Measurements from ENCODE around the gene PTGFR.

The PTGFR gene

DNA sequence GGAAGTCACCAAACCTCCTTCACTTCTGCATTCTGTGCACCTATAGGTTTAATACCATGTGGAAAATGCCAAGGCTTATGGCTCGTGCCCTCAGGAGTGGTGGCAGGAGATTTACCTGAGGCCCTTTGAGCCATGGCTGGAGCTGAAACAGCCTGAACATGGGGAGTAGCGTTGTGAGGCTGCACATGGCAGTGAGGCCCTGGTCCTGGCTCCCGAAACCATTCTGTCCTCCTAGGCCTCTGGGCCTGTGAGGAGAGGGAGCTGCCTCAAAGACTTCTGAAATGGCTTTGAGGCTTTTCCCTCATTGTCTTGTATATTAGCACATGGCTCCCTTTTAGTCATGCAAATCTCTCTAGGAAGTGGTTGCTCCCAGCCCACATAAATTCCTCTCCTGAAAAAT, 20.6 kb downstream of the PTGFR start:
- no peak overlapping the region for H3K4me3 ChIP-seq (ENCODE audit: control insufficient read depth, low read depth, low read length)
- TF ChIP-seq, protein P1, sequence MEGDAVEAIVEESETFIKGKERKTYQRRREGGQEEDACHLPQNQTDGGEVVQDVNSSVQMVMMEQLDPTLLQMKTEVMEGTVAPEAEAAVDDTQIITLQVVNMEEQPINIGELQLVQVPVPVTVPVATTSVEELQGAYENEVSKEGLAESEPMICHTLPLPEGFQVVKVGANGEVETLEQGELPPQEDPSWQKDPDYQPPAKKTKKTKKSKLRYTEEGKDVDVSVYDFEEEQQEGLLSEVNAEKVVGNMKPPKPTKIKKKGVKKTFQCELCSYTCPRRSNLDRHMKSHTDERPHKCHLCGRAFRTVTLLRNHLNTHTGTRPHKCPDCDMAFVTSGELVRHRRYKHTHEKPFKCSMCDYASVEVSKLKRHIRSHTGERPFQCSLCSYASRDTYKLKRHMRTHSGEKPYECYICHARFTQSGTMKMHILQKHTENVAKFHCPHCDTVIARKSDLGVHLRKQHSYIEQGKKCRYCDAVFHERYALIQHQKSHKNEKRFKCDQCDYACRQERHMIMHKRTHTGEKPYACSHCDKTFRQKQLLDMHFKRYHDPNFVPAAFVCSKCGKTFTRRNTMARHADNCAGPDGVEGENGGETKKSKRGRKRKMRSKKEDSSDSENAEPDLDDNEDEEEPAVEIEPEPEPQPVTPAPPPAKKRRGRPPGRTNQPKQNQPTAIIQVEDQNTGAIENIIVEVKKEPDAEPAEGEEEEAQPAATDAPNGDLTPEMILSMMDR (conservative IDR thresholded peaks at IDR 0.05; ENCODE audit: control insufficient read depth, insufficient read depth, low read depth, low read length) = no peak
- DNase-seq (ENCODE audit: low read depth) = no peak

DNA sequence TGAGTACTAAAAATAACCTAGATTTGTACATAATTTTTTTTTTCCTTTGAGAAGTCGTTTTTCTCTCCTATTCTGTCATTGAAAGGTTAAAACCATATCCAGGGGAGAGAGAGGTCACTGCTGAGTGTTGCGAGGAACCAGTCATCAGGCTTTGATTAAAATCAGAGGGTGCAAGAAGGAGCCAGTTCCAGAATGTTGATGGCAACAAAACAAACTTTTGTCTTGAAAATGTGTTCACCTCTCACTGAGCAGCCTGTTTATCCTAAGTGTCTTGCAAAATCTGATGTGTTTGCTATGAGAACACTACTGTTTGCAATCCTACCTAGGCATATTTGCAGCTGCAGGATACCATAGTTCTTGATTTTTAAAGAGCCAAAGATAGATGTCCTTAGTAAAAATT, 25.9 kb downstream of the PTGFR start:
- TF ChIP-seq, protein P1 (conservative IDR thresholded peaks at IDR 0.05; ENCODE audit: control insufficient read depth, insufficient read depth, low read depth, low read length) = no peak
- H3K4me3 ChIP-seq (ENCODE audit: control insufficient read depth, low read depth, low read length) = no peak overlapping the region
- no peak for DNase-seq (ENCODE audit: low read depth)

DNA sequence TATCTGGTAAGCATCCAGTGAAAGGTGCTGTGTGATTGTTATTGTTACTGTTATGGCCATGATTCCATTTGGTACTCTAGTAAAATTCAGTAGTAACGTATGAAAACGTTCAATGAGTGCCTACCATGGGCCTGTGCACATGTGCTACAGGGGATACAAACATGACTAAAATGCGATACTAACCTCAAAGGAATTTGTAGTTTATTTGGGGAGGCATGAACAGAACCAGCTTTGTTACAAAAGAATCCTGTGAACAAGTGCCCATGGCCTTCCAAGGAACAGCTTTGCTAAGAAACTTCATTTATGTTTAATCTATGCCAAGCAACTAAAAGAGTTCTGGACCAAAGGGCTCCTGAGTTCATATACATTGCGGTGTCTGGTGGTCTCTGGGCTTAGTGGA, 28.7 kb downstream of the PTGFR start:
- no peak for DNase-seq (ENCODE audit: low read depth)
- no peak overlapping the region for H3K4me3 ChIP-seq (ENCODE audit: control insufficient read depth, low read depth, low read length)
- TF ChIP-seq, protein P1 (conservative IDR thresholded peaks at IDR 0.05; ENCODE audit: control insufficient read depth, insufficient read depth, low read depth, low read length) = no peak

DNA sequence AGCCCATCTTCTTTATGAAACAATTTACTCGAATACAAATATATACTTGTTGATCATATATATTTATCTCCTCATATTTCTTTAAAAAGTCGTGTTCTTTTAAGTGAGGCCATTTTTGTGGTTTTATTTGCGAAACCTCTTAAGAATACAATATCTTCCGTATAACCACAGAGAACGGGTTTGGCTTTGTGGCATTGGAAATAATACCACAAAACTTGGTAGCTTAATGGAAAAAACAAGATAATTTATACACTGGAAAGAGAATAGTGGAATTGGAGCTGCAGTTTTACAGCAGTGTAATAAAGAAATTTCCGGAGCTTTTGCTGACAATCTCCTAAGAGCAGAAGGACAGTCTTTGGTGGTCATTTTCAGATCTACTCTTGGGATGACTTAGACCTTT, 29.4 kb downstream of the PTGFR start:
- no peak overlapping the region for H3K4me3 ChIP-seq (ENCODE audit: control insufficient read depth, low read depth, low read length)
- no peak for DNase-seq (ENCODE audit: low read depth)
- TF ChIP-seq, protein P1 (conservative IDR thresholded peaks at IDR 0.05; ENCODE audit: control insufficient read depth, insufficient read depth, low read depth, low read length) = no peak

DNA sequence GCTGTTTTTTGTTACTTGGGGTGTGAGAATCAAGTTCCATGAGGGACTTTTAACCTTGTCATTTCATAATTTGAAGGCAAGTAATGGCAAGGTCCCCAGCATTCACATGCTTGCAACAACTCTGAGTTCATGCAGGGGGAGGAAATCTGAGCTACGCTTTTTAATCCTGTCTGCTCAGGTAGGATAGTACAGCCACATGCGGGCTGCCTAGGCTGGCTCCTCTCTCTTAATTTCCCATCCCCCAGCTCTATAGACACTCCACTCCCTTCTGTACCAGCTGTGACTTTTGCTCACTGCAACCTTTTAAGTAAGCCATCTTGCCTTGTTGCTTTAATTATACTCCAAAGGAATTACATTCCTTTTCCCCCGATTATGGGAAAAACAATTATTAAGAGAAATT, 30.1 kb downstream of the PTGFR start:
- TF ChIP-seq, protein P1 (conservative IDR thresholded peaks at IDR 0.05; ENCODE audit: control insufficient read depth, insufficient read depth, low read depth, low read length) = no peak
- no peak for DNase-seq (ENCODE audit: low read depth)
- no peak overlapping the region for H3K4me3 ChIP-seq (ENCODE audit: control insufficient read depth, low read depth, low read length)

DNA sequence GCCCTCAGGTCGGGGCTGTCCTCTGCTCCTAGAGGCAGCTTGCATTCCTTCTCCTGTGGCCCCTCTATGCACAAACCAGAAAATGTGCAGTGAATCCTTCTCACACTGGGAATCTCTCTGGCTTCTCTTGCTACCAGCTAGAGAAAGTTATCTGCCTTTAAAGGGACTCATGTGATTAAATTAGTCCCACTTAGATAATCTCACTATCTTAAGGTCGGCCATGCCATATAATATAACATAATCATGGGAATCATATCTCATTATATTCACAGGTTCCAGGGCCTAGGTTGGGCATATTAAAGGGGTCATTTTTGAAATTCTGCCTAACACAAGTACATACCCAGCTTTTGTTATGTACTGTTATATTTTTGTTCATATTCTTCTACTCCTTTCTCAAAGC, 31.4 kb downstream of the PTGFR start:
- DNase-seq (ENCODE audit: low read depth) = no peak
- TF ChIP-seq, protein P1 (conservative IDR thresholded peaks at IDR 0.05; ENCODE audit: control insufficient read depth, insufficient read depth, low read depth, low read length) = no peak
- peak overlapping the region; percentile 12 for H3K4me3 ChIP-seq (ENCODE audit: control insufficient read depth, low read depth, low read length)

DNA sequence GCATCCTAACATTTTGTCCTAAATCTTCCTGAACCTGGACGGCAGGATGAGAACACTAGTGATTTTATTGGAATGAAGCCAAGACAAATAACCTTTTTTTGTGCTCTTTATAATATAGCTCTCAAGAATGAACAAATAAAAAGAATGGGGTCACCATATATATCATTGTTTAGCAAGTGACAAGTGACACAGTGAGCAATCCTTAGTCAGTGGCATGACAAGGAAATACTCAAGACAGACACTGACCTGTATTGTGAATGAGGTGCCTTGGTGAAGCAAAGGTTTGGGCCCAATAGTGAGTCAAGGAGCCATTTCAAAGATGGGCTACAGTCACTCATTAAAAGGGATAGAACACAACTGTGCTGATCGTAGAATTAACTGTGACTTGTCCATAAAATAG, 35.7 kb downstream of the PTGFR start:
- H3K4me3 ChIP-seq (ENCODE audit: control insufficient read depth, low read depth, low read length) = no peak overlapping the region
- TF ChIP-seq, protein P1 (conservative IDR thresholded peaks at IDR 0.05; ENCODE audit: control insufficient read depth, insufficient read depth, low read depth, low read length) = no peak
- no peak for DNase-seq (ENCODE audit: low read depth)

Data from fibroblast of mammary gland (primary cell).